Measurements from ENCODE around the gene SYT9.

Gene SYT9

GRCh38 chr11:7239877-7240276 lies 11.8 kb upstream of the SYT9 start:
- DNase-seq (ENCODE audit: low read depth), result no peak
- TF ChIP-seq CTCF (conservative IDR thresholded peaks at IDR 0.05; ENCODE audit: low read depth, low read length), result no peak
- no peak overlapping the region for H3K4me3 ChIP-seq (ENCODE audit: low read depth, low read length)

DNA sequence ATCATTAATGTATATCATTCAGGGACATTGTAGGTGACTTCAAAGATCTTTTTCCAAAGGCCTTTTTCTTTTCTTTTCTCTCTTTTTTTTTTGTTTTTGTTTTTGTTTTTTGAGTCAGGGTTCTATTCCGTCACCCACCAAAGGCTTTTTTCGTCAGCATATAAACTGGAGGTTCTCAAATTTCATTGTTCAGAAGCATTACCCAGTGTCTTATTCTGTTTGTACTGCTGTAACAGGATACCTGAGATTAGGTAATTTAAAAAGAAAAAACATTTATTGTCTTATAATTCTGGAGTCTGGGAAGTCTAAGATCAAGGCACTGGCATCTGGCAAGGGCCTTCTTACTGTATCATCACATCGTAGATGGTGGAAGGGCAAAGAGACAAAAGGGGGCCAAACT lies 6.4 kb upstream of the SYT9 start:
- no peak for DNase-seq (ENCODE audit: low read depth)
- H3K4me3 ChIP-seq (ENCODE audit: low read depth, low read length), result no peak overlapping the region
- no peak for TF ChIP-seq CTCF (conservative IDR thresholded peaks at IDR 0.05; ENCODE audit: low read depth, low read length)

- H3K4me3 ChIP-seq (ENCODE audit: low read depth, low read length), result no peak overlapping the region
- TF ChIP-seq CTCF (conservative IDR thresholded peaks at IDR 0.05; ENCODE audit: low read depth, low read length), result no peak
- no peak for DNase-seq (ENCODE audit: low read depth)
Measured at GRCh38 chr11:7246179-7246578, 5.5 kb upstream of the SYT9 start.

GRCh38 chr11:7250166-7250565 lies 1.5 kb upstream of the SYT9 start:
- DNase-seq (ENCODE audit: low read depth), result no peak
- no peak overlapping the region for H3K4me3 ChIP-seq (ENCODE audit: low read depth, low read length)
- no peak for TF ChIP-seq CTCF (conservative IDR thresholded peaks at IDR 0.05; ENCODE audit: low read depth, low read length)

DNA sequence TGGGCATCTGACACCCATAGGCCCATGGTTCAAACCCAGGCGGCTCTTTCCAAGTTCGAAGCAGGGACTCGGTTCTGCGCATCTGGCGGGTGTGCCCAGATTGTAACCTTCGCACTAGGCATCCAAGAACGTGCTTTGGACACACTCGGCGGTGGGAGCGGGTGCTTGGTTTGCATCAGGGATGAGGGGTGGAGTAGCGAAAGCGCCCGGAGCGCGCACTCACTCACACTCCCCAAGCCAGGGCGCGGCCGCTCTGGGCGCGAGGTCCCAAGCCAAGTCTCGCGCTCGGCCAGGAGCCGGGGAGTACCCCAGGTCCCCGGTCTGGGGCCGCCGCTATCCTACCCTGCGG lies 243 bp upstream of the SYT9 start:
- no peak for TF ChIP-seq CTCF (conservative IDR thresholded peaks at IDR 0.05; ENCODE audit: low read depth, low read length)
- H3K4me3 ChIP-seq (ENCODE audit: low read depth, low read length), result peak overlapping the region; percentile 52
- no peak for DNase-seq (ENCODE audit: low read depth)

DNA sequence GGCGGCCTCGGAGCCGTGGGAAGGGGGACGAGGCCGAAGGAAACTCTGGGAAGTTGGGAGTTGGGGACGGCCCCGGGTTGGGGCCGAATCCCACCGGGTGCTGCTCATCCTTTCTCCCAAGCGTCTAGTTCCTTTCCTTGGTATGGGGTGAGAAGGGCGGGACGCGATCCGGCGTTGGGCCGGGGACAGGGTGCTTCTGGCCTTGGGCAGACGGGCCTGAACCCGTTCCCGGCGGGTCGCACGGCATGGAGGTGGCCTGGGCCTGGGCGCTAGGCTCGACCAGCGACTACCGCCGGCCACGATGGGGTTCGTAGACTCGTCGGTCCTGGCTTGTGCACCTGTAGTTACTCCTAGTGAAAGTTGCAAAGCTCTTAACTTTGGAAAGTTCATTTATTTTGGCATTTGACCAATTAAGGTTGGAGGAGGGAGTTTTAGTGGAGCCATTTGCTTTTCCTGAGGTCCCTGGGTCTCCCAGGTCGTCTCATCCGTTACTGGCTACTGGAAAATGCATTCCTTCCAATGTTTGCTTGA lies 1.0 kb downstream of the SYT9 start:
- H3K4me3 ChIP-seq (ENCODE audit: low read depth, low read length), result no peak overlapping the region
- DNase-seq (ENCODE audit: low read depth), result no peak
- no peak for TF ChIP-seq CTCF (conservative IDR thresholded peaks at IDR 0.05; ENCODE audit: low read depth, low read length)

- no peak for TF ChIP-seq CTCF (conservative IDR thresholded peaks at IDR 0.05; ENCODE audit: low read depth, low read length)
- no peak overlapping the region for H3K4me3 ChIP-seq (ENCODE audit: low read depth, low read length)
- DNase-seq (ENCODE audit: low read depth), result no peak
Measured at GRCh38 chr11:7253800-7254199, 2.1 kb downstream of the SYT9 start.

Data from choroid plexus epithelial cell (primary cell).